ENCODE data around the gene ZWILCH.

Gene ZWILCH

GRCh38 chr15:66515901-66516322, 10.8 kb downstream of the ZWILCH start:
- Histone ChIP-seq H3K27ac (ENCODE audit: low read depth, low read length) (no peak overlapping the region), H3K27me3 (ENCODE audit: control insufficient read depth, insufficient read depth, low read length) (no peaks in the 10 kb centered on the region), H3K4me1 (ENCODE audit: control insufficient read depth, insufficient read depth, low read length) (no peaks in the 10 kb centered on the region), H3K9ac (ENCODE audit: low read length) (no peak overlapping the region), H3K4me3 (ENCODE audit: low read length) (no peak overlapping the region), H3K36me3 (ENCODE audit: control insufficient read depth, insufficient read depth, low read length) (peaks cover under 1% of the 10 kb centered on the region)

GRCh38 chr15:66523926-66524325, 18.8 kb downstream of the ZWILCH start:
- H3K36me3 ChIP-seq (ENCODE audit: control insufficient read depth, insufficient read depth, low read length): peaks cover 3% of the 10 kb centered on the region
- no peak overlapping the region for H3K4me3 ChIP-seq (ENCODE audit: low read length)
- no peaks in the 10 kb centered on the region for H3K4me1 ChIP-seq (ENCODE audit: control insufficient read depth, insufficient read depth, low read length)
- no peak overlapping the region for H3K27ac ChIP-seq (ENCODE audit: low read depth, low read length)
- no peaks in the 10 kb centered on the region for H3K27me3 ChIP-seq (ENCODE audit: control insufficient read depth, insufficient read depth, low read length)
- H3K9ac ChIP-seq (ENCODE audit: low read length): no peak overlapping the region

GRCh38 chr15:66524838-66525237, 19.7 kb downstream of the ZWILCH start:
- no peaks in the 10 kb centered on the region for H3K27me3 ChIP-seq (ENCODE audit: control insufficient read depth, insufficient read depth, low read length)
- peaks cover 5% of the 10 kb centered on the region for H3K36me3 ChIP-seq (ENCODE audit: control insufficient read depth, insufficient read depth, low read length)
- no peak overlapping the region for H3K4me3 ChIP-seq (ENCODE audit: low read length)

GRCh38 chr15:66535056-66535455, 29.9 kb downstream of the ZWILCH start:
- Histone ChIP-seq H3K9ac (ENCODE audit: low read length) (no peak overlapping the region), H3K27ac (ENCODE audit: low read depth, low read length) (no peak overlapping the region), H3K4me1 (ENCODE audit: control insufficient read depth, insufficient read depth, low read length) (no peaks in the 10 kb centered on the region), H3K4me3 (ENCODE audit: low read length) (no peak overlapping the region), H3K27me3 (ENCODE audit: control insufficient read depth, insufficient read depth, low read length) (no peaks in the 10 kb centered on the region), H3K36me3 (ENCODE audit: control insufficient read depth, insufficient read depth, low read length) (no peaks in the 10 kb centered on the region)

More at GRCh38 chr15:66524838-66525237, 19.7 kb downstream of the ZWILCH start:
- no peak overlapping the region for H3K27ac ChIP-seq (ENCODE audit: low read depth, low read length)
- no peak overlapping the region for H3K9ac ChIP-seq (ENCODE audit: low read length)
- no peaks in the 10 kb centered on the region for H3K4me1 ChIP-seq (ENCODE audit: control insufficient read depth, insufficient read depth, low read length)

- H3K36me3 ChIP-seq (ENCODE audit: control insufficient read depth, insufficient read depth, low read length): no peaks in the 10 kb centered on the region
- no peaks in the 10 kb centered on the region for H3K4me1 ChIP-seq (ENCODE audit: control insufficient read depth, insufficient read depth, low read length)
- no peak overlapping the region for H3K9ac ChIP-seq (ENCODE audit: low read length)
- no peaks in the 10 kb centered on the region for H3K27me3 ChIP-seq (ENCODE audit: control insufficient read depth, insufficient read depth, low read length)
- no peak overlapping the region for H3K4me3 ChIP-seq (ENCODE audit: low read length)
- H3K27ac ChIP-seq (ENCODE audit: low read depth, low read length): no peak overlapping the region
These were observed 37.8 kb downstream of the ZWILCH start for GRCh38 chr15:66542896-66543295.

- H3K27ac ChIP-seq (ENCODE audit: low read depth, low read length): no peak overlapping the region
- peaks cover 2% of the 10 kb centered on the region for H3K36me3 ChIP-seq (ENCODE audit: control insufficient read depth, insufficient read depth, low read length)
- H3K4me1 ChIP-seq (ENCODE audit: control insufficient read depth, insufficient read depth, low read length): no peaks in the 10 kb centered on the region
- H3K9ac ChIP-seq (ENCODE audit: low read length): no peak overlapping the region
- H3K4me3 ChIP-seq (ENCODE audit: low read length): no peak overlapping the region
- no peaks in the 10 kb centered on the region for H3K27me3 ChIP-seq (ENCODE audit: control insufficient read depth, insufficient read depth, low read length)
These were observed 40.1 kb downstream of the ZWILCH start for GRCh38 chr15:66545255-66545654.

- no peak overlapping the region for H3K9ac ChIP-seq (ENCODE audit: low read length)
- no peaks in the 10 kb centered on the region for H3K27me3 ChIP-seq (ENCODE audit: control insufficient read depth, insufficient read depth, low read length)
- H3K27ac ChIP-seq (ENCODE audit: low read depth, low read length): no peak overlapping the region
- no peaks in the 10 kb centered on the region for H3K36me3 ChIP-seq (ENCODE audit: control insufficient read depth, insufficient read depth, low read length)
- H3K4me1 ChIP-seq (ENCODE audit: control insufficient read depth, insufficient read depth, low read length): no peaks in the 10 kb centered on the region
- H3K4me3 ChIP-seq (ENCODE audit: low read length): no peak overlapping the region
These were observed 50.6 kb downstream of the ZWILCH start for GRCh38 chr15:66555685-66556084.

GRCh38 chr15:66558271-66558670, 53.1 kb downstream of the ZWILCH start:
- Histone ChIP-seq H3K4me3 (ENCODE audit: low read length) (no peak overlapping the region), H3K4me1 (ENCODE audit: control insufficient read depth, insufficient read depth, low read length) (no peaks in the 10 kb centered on the region), H3K27ac (ENCODE audit: low read depth, low read length) (no peak overlapping the region), H3K27me3 (ENCODE audit: control insufficient read depth, insufficient read depth, low read length) (no peaks in the 10 kb centered on the region), H3K9ac (ENCODE audit: low read length) (no peak overlapping the region), H3K36me3 (ENCODE audit: control insufficient read depth, insufficient read depth, low read length) (no peaks in the 10 kb centered on the region)

GRCh38 chr15:66560856-66561525, 55.9 kb downstream of the ZWILCH start:
- no peak overlapping the region for H3K4me3 ChIP-seq (ENCODE audit: low read length)
- H3K27me3 ChIP-seq (ENCODE audit: control insufficient read depth, insufficient read depth, low read length): no peaks in the 10 kb centered on the region
- no peaks in the 10 kb centered on the region for H3K4me1 ChIP-seq (ENCODE audit: control insufficient read depth, insufficient read depth, low read length)
- no peak overlapping the region for H3K27ac ChIP-seq (ENCODE audit: low read depth, low read length)
- H3K9ac ChIP-seq (ENCODE audit: low read length): no peak overlapping the region
- H3K36me3 ChIP-seq (ENCODE audit: control insufficient read depth, insufficient read depth, low read length): no peaks in the 10 kb centered on the region

- H3K4me1 ChIP-seq (ENCODE audit: control insufficient read depth, insufficient read depth, low read length): no peaks in the 10 kb centered on the region
- no peaks in the 10 kb centered on the region for H3K27me3 ChIP-seq (ENCODE audit: control insufficient read depth, insufficient read depth, low read length)
- no peaks in the 10 kb centered on the region for H3K36me3 ChIP-seq (ENCODE audit: control insufficient read depth, insufficient read depth, low read length)
- H3K9ac ChIP-seq (ENCODE audit: low read length): no peak overlapping the region
- H3K4me3 ChIP-seq (ENCODE audit: low read length): no peak overlapping the region
- no peak overlapping the region for H3K27ac ChIP-seq (ENCODE audit: low read depth, low read length)
These were observed 58.0 kb downstream of the ZWILCH start for GRCh38 chr15:66563126-66563525.

- Histone ChIP-seq H3K4me3 (ENCODE audit: low read length) (no peak overlapping the region), H3K27me3 (ENCODE audit: control insufficient read depth, insufficient read depth, low read length) (no peaks in the 10 kb centered on the region), H3K27ac (ENCODE audit: low read depth, low read length) (no peak overlapping the region), H3K4me1 (ENCODE audit: control insufficient read depth, insufficient read depth, low read length) (no peaks in the 10 kb centered on the region), H3K36me3 (ENCODE audit: control insufficient read depth, insufficient read depth, low read length) (no peaks in the 10 kb centered on the region), H3K9ac (ENCODE audit: low read length) (no peak overlapping the region)
These were observed 58.5 kb downstream of the ZWILCH start for GRCh38 chr15:66563566-66564110.

- H3K27me3 ChIP-seq (ENCODE audit: control insufficient read depth, insufficient read depth, low read length): no peaks in the 10 kb centered on the region
- H3K27ac ChIP-seq (ENCODE audit: low read depth, low read length): no peak overlapping the region
- no peaks in the 10 kb centered on the region for H3K4me1 ChIP-seq (ENCODE audit: control insufficient read depth, insufficient read depth, low read length)
- H3K36me3 ChIP-seq (ENCODE audit: control insufficient read depth, insufficient read depth, low read length): no peaks in the 10 kb centered on the region
- H3K9ac ChIP-seq (ENCODE audit: low read length): no peak overlapping the region
- no peak overlapping the region for H3K4me3 ChIP-seq (ENCODE audit: low read length)
These were observed 59.3 kb downstream of the ZWILCH start for GRCh38 chr15:66564136-66565041.
